ENCODE measurements around the gene MCM9. TPM values are rescaled to one million over a fixed set of nuclear protein-coding genes. Genes with fewer than 3 reads are reported as not detected.
A peak's percentile ranks its signal among the peaks of the same experiment; 100 is the strongest.

Gene MCM9
- total and polyA plus RNA-seq, 2 of the 13 experiments (the other 11 are each of a cell fraction or from before 2014, with no cell fraction given) = 3.8 to 17.2 TPM

DNA sequence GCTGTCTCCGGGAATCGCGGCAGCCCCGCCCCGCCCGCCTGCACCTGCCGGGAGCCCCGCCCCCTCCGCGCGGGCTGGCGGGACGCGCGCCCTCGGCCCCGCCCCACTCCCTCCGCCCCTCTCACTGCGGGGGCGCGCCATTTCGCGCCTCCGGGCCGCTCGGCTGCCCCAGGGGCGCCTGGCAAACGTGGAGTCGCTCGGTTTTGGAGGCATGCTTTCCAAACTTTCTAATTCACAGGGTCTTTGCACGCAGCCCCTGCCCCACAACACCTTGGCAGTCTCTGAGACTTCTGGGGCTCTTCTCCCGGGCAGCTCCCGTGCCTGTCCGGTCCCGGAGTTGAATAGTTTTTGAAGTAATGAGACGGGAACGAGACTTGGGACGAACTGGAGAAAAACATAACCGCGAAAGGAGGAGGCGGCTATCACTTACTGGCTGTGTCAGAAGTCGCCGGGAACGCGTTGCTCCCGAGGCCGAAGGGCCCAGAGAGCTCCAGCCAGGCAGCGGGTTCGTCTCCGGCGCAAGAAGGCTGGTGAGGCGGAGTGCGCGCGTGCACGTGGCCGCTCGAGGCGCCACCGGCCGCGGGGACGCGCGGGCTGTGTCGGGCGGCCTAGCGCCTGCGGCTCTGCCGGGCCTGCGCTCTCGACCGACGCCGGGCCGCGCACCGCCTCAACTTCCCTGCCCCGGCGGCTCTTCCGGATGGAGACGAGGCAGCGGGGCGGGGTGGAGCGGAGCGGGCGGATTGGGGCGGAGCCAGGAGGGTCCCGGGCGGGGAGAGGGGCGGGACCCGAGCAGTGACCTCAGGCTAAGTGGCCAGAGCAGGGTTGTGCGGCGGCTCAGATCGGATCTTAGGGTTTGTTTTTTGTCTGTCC, at the start of gene MCM9 (continued):
- peak; percentile 81 for TF ChIP-seq ZNF883 (CRISPR knock-in tag; IDR thresholded peaks at IDR 0.05; ENCODE audit: not compliant biosample characterization)
- TF ChIP-seq TOPORS (CRISPR knock-in tag; IDR thresholded peaks at IDR 0.05) = peak; percentile 65; the same call in 1 of the 2 replicates
- peak; percentile 78 for TF ChIP-seq ZNF777 (CRISPR knock-in tag; IDR thresholded peaks at IDR 0.05)
- TF ChIP-seq SP2 (CRISPR knock-in tag; IDR thresholded peaks at IDR 0.05) = no peak
- TF ChIP-seq NCOA1 (CRISPR knock-in tag; IDR thresholded peaks at IDR 0.05) = peak; percentile 87; the same call in 1 of the 2 replicates
- TF ChIP-seq ATRX (CRISPR knock-in tag; IDR thresholded peaks at IDR 0.05; ENCODE audit: borderline replicate concordance) = no peak
- TF ChIP-seq ZNF225 (CRISPR knock-in tag; IDR thresholded peaks at IDR 0.05) = peak; percentile 56; the same call in 1 of the 2 replicates
- TF ChIP-seq ZBTB38 (CRISPR knock-in tag; IDR thresholded peaks at IDR 0.05) = peak; percentile 89; the same call in 1 of the 2 replicates
- no peak for TF ChIP-seq NCOA5 (CRISPR knock-in tag; IDR thresholded peaks at IDR 0.05)
- TF ChIP-seq ZNF75D (CRISPR knock-in tag; IDR thresholded peaks at IDR 0.05; ENCODE audit: borderline replicate concordance) = no peak
- TF ChIP-seq CAMTA2 (CRISPR knock-in tag; IDR thresholded peaks at IDR 0.05; ENCODE audit: borderline replicate concordance) = no peak
- TF ChIP-seq, protein P1, sequence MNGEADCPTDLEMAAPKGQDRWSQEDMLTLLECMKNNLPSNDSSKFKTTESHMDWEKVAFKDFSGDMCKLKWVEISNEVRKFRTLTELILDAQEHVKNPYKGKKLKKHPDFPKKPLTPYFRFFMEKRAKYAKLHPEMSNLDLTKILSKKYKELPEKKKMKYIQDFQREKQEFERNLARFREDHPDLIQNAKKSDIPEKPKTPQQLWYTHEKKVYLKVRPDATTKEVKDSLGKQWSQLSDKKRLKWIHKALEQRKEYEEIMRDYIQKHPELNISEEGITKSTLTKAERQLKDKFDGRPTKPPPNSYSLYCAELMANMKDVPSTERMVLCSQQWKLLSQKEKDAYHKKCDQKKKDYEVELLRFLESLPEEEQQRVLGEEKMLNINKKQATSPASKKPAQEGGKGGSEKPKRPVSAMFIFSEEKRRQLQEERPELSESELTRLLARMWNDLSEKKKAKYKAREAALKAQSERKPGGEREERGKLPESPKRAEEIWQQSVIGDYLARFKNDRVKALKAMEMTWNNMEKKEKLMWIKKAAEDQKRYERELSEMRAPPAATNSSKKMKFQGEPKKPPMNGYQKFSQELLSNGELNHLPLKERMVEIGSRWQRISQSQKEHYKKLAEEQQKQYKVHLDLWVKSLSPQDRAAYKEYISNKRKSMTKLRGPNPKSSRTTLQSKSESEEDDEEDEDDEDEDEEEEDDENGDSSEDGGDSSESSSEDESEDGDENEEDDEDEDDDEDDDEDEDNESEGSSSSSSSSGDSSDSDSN (CRISPR knock-in tag; IDR thresholded peaks at IDR 0.05) = peak; percentile 68; the same call in 1 of the 2 replicates
- no peak for TF ChIP-seq RCOR2 (CRISPR knock-in tag; IDR thresholded peaks at IDR 0.05)
- no peak for TF ChIP-seq DDIT3 (CRISPR knock-in tag; IDR thresholded peaks at IDR 0.05)
- 0 out of 2 replicates have a peak, but pooled peaks have one; percentile 30 for TF ChIP-seq ARID2 (CRISPR knock-in tag; IDR thresholded peaks at IDR 0.05; ENCODE audit: borderline replicate concordance)
- peak; percentile 72; the same call in 1 of the 2 replicates for TF ChIP-seq ZSCAN29 (CRISPR knock-in tag; conservative IDR thresholded peaks at IDR 0.05)
- TF ChIP-seq SIX4 (CRISPR knock-in tag; IDR thresholded peaks at IDR 0.05) = no peak
- TF ChIP-seq HNRNPL (IDR thresholded peaks at IDR 0.05; ENCODE audit: low read depth, low read length) = no peak
- no peak for TF ChIP-seq TERF1 (CRISPR knock-in tag; IDR thresholded peaks at IDR 0.05)
- no peak for TF ChIP-seq MEIS1 (CRISPR knock-in tag; IDR thresholded peaks at IDR 0.05; ENCODE audit: borderline replicate concordance)
- peak; percentile 40; the same call in 1 of the 2 replicates for TF ChIP-seq KLF6 (CRISPR knock-in tag; IDR thresholded peaks at IDR 0.05)
- TF ChIP-seq ZNF101 (CRISPR knock-in tag; IDR thresholded peaks at IDR 0.05; ENCODE audit: borderline replicate concordance, low read depth) = no peak
- TF ChIP-seq TSC22D2 (CRISPR knock-in tag; IDR thresholded peaks at IDR 0.05; ENCODE audit: borderline replicate concordance) = peak; percentile 77; the same call in 1 of the 2 replicates
- TF ChIP-seq ZNF879 (CRISPR knock-in tag; IDR thresholded peaks at IDR 0.05) = peak; percentile 43; the same call in 1 of the 2 replicates
- TF ChIP-seq ZNF230 (CRISPR knock-in tag; IDR thresholded peaks at IDR 0.05) = 0 out of 2 replicates have a peak, but pooled peaks have one; percentile 86
- TF ChIP-seq ARNT2 (CRISPR knock-in tag; IDR thresholded peaks at IDR 0.05; ENCODE audit: low read depth) = peak; percentile 81
- peak; percentile 73 for TF ChIP-seq MED1 (CRISPR knock-in tag; IDR thresholded peaks at IDR 0.05)
- TF ChIP-seq SATB2 (CRISPR knock-in tag; IDR thresholded peaks at IDR 0.05) = no peak
